Eye (tissue), 1 donor: ENCODE results near the gene SLC18B1.
A peak's percentile ranks its signal among the peaks of the same experiment; 100 is the strongest.

Source experiments
- DNase-seq: peaks from one replicate; pipeline ENCODE4 v3.0.0-alpha.2; 2015

The SLC18B1 gene

DNA sequence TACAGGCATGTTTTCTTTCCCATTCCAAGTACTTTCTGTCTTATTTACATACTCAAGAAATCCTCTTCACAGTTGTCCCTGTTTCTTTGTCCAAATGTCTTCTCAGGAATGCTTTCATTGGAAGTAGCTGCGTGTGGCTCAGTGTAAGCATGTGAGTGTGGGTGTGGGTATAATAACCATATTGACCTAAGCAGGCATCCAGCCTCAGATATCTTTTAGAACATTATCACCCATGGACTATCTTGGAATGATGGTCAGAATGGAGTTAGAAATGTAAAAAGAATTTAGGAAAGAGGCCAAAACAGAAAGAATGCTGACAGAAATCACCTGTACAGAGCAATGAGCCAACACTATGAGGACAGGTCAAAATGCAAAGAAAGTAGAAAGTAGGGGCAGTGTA is 57.2 kb downstream of the SLC18B1 start:
- no peak for DNase-seq

- DNase-seq, result no peak
Observed at GRCh38 chr6:132736239-132736638, 62.2 kb downstream of the SLC18B1 start.

DNA sequence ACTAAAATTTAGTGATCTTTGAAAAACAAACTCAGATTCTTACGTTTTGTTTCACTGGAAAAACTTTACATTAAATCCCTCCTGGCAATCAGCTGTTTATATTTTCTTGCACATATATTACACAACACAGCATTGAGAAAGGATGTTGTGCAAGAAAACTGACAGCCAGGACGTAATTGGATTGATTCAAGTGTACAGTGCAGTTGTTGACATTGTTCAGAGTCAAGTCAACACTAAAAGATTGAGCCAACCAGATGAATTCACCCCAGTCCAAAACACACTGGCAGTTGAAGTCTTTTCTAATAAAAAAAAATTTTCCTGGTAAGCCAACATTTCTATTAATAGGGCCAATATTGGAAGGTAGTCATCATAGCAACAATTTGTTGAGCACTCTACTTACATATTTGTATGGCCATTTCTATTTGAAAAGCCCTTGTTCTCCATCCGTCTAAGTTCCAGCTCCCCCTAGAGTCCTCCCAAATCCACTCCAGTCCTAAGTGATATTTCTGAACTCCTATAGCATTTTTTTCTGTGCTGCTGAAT is 63.7 kb downstream of the SLC18B1 start:
- no peak for DNase-seq

GRCh38 chr6:132733814-132734213 is 64.6 kb downstream of the SLC18B1 start:
- no peak for DNase-seq

GRCh38 chr6:132733283-132733682 is 65.2 kb downstream of the SLC18B1 start:
- DNase-seq, result no peak

DNA sequence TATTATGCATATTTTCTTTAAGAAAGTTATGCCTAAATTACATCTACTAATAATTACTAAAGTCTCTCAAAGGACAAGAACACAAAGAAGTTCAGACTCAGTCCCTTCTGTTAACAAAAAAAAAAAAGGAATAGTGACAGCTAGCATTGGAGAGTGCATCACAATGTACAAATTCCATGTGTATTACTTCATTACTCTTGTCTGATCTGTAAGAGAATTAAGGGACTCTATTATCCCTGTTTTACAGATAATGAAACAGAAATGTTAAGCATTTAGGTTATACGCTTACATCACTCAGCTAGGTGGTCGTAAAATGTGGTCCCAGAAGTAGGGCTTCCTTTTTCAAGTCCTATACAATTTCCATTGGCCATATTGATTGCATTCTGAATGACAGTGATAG is 67.4 kb downstream of the SLC18B1 start:
- DNase-seq, result no peak

DNA sequence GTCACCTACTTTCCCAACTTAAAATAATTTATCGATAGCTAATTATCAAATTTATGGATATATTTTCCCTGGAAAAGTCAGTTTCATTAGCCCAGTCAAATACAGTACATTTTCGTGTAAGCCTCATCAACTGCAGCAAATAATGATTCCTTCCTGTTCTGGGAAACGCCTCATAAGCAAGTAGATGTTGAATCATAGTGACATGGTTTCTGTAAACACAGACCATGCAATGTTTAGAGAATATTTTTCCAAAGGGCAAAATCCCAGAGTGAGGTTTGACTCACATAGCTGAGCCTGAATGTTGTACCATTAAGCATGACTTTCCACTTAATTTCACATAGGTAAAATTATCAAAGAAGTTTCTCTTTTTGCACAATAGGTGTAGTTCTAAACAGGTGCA is 67.9 kb downstream of the SLC18B1 start:
- peak; percentile 9 for DNase-seq

GRCh38 chr6:132728616-132729015 is 69.8 kb downstream of the SLC18B1 start:
- DNase-seq, result no peak

GRCh38 chr6:132726608-132726975 is 71.8 kb downstream of the SLC18B1 start:
- DNase-seq, result no peak

GRCh38 chr6:132725947-132726607 is 72.4 kb downstream of the SLC18B1 start:
- DNase-seq, result no peak

- no peak for DNase-seq
Observed at GRCh38 chr6:132725471-132725870, 73.0 kb downstream of the SLC18B1 start.

- no peak for DNase-seq
Observed at GRCh38 chr6:132719736-132720448, 78.5 kb downstream of the SLC18B1 start.
